ENCODE results near the gene GPI.
"Not testable (repeated sequence)": the region's sequence is repeated elsewhere in the genome, so short reads cannot be mapped to it uniquely, and the experiment has no call there.

GPI gene

DNA sequence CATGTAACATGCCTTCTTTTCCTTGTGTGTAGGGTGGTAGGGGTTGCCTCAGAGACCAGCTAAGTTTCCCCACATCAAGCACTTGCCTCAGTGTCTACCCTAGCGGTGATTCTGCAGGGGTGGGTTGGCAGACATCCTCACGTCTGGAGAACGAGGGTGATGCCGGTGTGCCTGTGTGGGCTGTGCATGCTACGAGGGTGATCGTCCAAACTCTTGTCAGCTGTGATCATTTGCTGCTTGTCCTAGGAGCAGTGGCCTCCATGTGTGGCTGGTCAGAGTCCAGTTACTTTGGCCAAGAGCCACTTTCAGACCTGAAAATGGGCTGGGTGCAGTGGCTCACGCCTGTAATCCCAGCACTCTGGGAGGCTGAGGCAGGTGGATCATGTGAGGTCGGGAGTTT lies 5.1 kb downstream of the GPI start:
- DNase-seq = no peak

DNA sequence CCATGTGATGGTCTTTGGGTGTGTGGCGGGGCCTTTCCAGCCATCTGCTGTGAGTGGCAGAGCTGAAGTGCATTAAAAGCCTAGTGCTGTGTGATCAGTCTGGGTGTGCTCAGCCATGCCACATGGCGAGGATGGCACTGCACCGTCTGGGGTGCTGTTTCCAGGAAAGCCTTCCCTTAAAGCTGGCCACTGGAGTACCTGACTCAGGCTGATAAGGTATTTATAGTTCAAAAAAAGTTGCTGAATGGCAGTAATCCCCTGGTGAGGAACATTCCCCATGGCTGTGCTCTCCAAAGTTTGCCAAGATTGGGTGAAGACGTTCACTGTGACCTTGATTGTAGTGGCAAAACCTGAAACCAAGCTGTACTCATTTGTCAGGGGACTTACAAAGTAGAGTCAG lies 6.0 kb downstream of the GPI start:
- DNase-seq = no peak

DNA sequence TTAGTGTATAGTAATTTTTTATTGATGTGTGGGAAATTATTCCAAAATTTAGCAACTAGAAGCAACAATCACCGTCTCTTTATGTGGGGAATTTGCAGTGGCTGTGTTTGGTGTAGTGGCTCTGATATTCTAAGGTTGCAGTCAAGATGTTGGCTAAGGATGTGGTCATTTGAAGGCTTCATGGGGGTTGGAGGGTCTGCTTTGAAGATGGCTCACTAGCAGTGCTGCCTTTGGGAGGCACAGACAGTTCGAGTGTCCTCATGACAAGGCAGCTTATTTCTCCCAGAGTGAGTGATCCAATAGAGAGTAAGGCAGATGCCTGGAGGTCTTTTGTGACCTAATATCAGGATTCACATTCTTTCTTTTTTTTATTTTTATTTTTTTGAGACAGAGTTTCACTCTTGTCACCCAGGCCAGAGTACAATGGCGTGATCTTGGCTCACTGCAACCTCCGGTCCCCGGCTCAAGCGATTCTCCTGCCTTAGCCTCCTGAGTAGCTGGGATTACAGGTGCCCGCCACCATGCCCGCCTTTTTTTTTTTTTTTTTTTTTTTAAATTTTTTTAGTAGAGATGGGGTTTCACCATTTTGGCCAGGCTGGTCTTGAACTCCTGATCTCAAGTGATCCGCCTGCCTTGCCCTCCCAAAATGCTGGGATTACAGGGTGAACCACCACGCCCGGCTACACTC lies 8.7 kb downstream of the GPI start:
- no peak for DNase-seq

DNA sequence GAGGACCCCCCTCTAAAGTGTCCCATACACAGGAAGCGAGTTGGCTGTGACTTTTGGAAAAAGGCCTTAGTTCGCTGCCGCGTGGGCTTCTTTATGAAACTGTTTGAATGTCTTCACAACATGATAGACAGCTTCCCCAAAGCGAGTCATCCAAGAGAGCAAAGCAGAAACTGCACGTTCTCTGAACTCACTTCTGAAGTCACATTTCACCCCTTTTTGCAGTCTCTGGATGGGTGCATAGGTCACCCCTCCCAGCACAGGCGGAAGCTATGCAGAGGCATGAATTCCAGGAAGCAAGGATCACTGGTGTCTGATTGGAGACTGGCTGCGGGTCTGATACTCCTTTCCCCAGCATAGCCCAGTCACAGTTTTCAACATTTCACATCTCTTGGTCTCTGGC lies 10.6 kb downstream of the GPI start:
- no peak for DNase-seq

DNA sequence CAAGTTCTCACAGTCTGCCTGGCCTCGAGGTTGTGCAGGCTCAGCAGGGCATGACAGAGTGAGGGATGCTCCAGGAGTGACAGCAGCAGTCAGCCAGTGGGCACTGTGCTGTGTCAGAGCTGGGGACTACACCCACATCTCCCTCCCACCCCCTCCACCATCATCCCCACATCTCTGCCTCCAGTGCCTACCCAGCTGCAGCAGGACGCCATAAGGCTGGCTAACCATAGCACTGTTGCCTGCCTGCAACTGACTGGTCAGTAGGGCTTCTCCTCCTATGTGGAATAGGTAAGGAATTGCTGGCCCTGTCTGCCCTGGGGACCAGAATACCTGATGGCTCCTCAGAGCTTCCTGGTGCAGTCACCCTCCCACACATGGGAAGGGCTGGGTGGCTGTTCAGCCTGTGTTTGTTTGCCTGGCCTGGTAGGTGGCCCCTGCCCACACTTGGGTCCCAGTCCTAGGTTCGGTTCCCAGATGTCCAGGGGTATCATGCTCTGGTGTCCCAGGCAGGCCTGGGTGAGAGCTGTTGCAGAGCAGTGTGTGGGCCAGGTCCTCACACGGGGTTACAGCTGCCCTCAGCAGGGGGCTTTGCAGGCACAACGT lies 15.7 kb downstream of the GPI start:
- no peak for DNase-seq

DNA sequence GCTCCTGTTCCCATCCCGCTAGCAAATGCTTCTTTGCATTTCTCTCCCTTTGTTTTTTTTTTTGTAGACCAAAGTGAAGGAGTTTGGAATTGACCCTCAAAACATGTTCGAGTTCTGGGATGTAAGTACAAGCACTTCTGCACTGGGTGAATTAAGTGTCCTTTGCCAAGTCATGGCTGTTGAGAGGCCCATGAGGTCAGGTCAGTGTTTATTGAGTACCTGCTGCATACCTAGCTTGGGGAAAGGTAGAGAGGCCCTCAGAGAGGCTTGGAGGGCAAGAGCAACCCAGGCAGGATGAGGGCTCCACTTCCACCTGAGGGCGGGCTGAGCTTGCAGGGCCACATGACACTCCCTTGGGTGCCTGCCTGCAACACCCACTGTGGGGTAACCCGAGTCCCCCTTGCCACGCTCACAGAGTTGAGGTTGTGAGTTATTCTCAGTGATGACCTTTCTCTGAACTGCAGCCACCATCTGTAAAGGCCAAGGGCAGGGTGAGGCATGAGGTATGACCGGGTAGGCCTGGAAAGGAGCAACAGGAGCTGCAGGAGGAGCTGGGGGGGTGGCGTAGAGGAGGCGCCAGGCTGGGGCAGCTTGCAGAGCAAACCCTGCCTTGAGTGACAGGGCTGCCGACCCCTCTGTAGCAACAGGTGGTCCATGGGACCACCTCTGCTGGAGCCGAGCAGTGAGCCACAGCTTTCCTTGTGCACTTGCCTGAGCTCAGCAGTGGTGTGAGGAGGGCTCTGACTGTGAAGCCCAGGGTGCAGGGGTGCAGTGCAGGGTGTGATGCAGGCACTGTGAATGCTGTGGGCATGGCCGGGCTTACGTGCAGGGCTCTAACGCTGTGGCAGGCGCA lies 16.6 kb downstream of the GPI start:
- DNase-seq = no peak

DNA sequence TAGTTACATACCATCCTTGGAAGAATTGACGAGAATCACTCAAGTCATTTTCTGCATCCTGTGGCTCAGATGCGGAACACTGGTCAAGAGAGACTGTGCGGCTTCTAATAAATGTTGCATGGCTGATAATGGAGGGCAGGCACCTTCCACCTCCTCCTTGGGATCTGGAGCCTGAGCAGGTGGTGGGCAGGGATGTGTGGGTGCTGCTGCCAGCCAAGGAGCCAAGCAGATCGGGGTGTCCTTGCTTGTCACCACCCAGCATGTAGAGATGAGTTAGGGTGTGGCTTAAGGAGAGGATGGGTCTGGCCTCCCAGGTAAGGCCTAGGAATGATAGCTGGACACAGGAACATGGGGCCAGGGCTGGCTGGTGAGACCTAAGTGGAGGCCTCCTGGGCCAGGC lies 17.5 kb downstream of the GPI start:
- no peak for DNase-seq

DNA sequence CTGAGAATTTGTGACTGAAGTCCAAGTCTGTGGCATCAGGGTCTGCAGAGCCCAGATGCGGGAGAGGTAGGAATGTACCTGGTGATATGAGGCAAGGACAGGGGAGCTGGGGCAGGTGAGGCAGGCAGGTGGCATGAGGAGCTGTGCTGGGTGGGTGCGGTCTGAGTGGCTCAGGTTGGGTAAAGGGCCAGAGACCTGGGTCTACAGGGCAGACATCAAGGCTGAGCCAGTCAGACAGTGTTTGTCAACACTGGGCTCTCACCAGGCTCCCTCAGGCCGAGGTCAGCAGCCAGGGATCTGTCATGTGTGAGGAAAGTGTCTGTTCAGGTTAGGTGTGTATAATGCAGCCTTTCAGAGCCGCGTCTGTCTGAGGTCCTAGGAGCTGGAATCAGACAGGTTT lies 18.6 kb downstream of the GPI start:
- DNase-seq = no peak

DNA sequence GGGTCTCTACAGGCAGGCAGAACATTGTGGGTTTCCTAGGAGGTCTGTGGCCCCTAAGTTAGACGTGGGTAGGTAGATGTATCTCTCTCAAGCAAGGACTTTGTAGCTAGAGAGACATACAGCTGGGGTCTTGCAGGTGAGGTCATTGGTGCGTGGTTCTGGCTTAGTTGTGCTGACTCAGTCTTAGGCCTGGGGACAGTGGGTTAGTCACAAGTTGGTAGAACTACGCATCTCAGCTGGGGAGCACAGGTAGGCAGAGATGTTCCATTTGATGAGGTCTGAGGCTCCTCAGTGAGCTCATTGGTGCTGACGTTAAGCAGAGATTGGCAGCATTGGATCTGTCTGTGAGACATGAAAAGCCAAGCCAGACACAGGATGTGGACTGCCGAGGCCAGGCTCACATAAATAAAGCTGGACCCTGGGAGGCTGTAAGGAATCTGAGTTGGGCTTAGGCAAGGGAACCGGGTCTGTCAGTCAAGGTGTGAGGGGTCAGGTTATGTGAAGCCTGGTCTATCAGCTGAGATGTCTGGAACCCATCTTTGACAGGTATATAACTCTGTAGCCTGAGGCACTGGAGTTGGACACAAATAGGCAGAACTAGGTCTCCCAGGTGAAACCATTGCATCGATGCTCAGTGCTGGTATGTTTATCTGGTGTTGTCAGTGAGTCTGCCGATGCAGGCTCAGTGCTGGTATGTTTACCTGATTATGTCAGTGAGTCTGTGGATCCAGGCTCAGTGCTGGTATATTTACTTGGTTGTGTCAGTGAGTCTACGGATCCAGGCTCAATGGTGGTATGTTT lies 21.8 kb downstream of the GPI start:
- DNase-seq = no peak

DNA sequence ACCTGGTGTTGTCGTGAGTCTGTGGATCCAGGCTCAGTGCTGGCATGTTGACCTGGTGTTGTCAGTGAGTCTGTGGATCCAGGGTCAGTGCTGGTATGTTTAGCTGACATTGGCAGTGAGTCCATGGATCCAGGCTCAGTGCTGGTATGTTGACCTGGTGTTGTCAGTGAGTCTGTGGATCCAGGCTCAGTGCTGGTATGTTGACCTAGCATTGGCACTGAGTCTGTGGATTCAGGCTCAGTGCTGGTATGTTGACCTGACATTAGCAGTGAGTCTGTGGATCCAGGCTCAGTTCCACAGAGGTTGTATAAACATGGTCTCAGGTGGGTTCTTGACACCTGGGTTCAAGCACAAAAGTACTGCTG lies 22.4 kb downstream of the GPI start:
- DNase-seq = no peak

DNA sequence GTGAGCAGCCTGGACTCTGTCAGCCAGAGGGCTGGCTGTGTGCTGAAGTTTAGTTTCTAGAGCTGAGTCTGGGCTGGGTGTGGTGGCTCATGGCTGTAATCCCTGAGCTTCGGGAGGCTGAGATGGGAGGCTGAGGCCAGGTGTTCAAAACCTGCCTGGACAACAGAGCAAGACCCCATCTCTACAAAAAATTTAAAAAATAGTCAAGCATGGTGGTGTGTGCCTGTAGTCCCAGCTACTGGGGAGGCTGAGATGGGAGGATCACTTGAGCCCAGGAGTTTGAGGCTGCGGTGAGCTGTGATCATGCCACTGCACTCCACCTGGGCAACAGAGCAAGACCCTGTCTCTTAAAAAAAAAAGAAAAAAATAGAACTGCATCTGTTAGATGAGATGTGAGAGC lies 23.7 kb downstream of the GPI start:
- DNase-seq = not testable (repeated sequence)

DNA sequence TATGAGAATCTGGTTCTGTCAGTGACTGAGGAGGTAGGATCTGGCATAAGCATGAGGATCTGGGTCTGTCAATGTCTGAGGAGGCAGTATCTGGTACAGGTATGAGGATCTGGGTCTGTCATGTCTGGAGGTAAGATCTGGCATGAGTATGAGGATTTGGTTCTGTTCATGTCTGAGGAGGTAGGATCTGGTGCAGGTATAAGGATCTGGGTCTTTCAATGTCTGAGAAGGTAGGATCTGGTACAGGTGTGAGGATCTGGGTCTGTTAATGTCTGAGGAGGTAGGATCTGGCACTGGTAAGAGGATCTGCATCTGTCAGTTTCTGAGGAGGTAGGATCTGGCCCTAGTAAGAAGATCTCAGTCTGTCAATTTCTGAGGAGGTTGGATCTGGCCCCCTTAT lies 26.8 kb downstream of the GPI start:
- DNase-seq = no peak

DNA sequence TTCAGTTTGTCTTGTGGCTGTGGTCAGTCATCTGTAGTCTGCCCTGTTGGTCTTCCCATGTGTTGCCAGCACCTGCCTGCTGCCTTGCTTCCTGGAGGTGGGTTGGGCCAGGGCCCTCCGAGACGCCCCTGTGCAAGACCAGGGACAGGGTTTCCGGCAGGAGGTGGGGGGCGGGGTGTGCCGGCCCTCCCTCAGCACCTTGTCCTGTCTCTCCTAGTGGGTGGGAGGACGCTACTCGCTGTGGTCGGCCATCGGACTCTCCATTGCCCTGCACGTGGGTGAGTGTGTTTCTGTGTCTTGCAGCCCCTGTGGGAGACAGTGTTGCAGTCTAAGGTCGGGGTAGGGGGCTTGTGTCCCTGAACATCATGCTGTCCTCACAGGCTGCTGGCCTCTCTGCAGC lies 28.0 kb downstream of the GPI start:
- DNase-seq = no peak

DNA sequence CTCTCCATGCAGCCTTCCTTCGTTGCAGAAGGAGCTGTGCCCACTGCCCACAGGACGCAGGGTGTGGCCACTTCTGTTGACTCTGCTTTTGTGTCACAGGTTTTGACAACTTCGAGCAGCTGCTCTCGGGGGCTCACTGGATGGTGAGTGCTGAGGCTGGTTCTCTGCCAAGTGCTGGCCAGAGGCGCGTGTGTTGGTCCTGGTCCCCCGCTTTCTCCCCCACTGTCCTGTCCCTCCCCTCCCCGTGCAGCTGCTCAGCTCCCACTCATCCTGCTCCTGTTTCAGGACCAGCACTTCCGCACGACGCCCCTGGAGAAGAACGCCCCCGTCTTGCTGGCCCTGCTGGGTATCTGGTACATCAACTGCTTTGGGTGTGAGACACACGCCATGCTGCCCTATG lies 28.6 kb downstream of the GPI start:
- no peak for DNase-seq

DNA sequence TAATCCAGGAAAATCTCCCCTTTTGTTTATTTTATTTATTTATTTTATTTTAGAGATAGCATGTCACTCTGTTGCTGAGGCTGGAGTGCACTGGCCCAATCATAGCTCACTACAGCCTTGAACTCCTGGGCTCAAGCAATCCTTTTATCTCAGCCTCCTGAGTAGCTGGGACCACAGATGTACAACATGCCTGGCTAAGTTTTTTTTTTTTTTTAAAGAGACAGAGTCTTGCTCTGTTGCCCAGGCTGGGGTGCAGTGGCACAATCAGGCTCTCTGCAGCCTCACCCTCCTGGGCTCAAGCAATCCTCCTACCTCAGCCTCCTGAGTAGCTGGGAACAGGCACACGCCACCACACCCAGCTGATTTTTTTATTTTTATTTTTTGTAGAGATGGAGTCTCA lies 32.9 kb downstream of the GPI start:
- no peak for DNase-seq

DNA sequence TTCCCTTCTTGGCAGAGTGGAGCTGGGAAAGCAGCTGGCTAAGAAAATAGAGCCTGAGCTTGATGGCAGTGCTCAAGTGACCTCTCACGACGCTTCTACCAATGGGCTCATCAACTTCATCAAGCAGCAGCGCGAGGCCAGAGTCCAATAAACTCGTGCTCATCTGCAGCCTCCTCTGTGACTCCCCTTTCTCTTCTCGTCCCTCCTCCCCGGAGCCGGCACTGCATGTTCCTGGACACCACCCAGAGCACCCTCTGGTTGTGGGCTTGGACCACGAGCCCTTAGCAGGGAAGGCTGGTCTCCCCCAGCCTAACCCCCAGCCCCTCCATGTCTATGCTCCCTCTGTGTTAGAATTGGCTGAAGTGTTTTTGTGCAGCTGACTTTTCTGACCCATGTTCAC lies 34.9 kb downstream of the GPI start:
- DNase-seq = no peak

DNA sequence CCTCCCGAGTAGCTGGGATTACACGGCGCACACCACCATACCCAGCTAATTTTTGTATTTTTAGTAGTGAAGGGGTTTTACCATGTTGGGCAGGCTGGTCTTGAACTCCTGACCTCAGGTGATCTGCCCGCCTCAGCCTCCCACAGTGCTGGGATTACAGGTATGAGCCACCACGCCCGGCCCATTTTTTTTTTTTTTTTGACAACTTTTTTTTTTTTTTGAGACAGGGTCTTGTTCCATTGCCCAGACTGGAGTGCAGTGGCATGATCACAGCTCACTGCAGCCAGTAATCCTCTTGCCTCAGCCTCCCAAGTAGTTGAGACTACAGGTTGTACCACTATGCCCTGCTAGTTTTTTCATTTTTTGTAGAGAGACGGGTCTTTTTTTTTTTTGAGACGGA lies 35.8 kb downstream of the GPI start:
- DNase-seq = not testable (repeated sequence)

DNA sequence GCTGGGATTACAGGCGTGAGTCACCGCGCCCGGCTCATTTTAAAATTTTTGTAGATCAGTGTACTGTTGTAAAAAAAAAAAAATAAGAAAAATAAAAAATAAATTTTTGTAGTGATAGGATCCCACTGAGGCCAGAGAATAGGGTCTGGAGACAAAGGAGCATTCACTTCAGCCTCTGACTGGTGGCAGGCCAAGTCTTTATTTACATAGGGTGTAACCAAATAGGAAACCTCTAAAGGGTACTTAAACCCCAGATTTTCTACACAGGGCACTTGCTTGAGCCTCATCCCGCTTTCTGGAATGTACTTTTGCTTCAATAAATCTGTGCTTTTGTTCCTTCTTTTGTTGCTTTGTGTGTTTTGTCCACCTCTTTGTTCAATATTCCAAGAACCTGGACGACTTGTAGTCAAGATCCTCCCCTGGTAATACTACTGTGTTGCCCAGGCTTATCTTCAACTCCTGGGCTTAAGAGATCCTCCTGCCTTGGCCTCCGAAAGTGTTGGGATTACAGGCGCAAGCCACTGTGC lies 37.1 kb downstream of the GPI start:
- DNase-seq = no peak

DNA sequence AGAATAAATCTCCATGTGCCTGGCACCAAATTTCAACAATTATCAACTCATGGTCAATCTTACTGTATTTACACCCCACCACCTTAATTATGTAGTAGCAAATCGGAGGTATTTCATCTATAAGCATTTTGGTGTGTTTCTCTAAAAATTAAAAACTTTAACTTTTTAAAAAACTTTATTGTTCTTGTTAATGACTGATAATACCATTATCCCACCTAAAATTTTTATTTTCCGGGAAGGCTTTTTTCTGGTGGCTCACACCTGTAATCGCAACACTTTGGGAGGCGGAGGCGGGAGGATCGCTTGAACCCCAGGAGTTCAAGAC lies 38.8 kb downstream of the GPI start:
- DNase-seq = no peak

DNA sequence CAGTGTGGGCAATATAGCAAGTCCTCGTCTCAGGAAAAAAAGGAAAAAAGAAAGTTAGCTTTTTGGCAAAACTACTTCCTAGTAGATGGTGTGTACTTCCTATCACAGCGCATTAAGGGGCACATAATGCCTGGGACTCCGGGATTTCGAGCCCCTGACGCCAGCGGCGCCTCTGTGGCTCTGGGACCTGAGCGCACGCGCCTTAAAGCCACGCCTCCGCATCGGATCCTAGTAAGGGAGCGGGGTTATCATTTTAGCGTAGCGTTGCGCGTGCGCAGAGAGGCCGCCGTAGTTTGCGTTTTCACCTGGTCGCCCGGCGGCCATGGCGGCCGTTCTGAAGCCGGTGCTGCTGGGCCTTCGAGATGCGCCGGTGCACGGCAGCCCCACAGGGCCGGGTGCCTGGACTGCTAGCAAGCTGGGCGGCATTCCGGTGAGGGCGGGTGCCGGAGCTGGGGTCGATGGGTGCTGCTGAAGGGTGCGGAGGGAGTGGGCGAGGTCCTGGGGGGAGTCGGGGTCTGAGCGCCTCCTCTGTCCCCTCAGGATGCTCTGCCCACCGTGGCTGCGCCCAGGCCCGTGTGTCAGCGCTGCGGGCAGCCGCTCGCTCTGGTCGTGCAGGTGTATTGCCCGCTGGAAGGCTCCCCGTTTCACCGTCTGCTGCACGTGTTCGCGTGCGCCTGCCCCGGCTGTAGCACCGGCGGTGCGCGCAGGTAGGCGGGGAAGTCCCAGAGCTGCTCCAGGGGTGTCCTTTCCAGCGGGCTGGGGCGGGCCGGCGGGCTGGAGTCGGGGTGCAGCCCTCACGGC lies 39.3 kb downstream of the GPI start, which contains the start of gene PDCD2L:
Gene PDCD2L, plus strand, starts transcription at position 291 of the 801 bp plus-strand sequence. Its CDS starts 32 bp downstream, at position 323.
- peak; percentile 83 to 90 (median 86) for DNase-seq

DNA sequence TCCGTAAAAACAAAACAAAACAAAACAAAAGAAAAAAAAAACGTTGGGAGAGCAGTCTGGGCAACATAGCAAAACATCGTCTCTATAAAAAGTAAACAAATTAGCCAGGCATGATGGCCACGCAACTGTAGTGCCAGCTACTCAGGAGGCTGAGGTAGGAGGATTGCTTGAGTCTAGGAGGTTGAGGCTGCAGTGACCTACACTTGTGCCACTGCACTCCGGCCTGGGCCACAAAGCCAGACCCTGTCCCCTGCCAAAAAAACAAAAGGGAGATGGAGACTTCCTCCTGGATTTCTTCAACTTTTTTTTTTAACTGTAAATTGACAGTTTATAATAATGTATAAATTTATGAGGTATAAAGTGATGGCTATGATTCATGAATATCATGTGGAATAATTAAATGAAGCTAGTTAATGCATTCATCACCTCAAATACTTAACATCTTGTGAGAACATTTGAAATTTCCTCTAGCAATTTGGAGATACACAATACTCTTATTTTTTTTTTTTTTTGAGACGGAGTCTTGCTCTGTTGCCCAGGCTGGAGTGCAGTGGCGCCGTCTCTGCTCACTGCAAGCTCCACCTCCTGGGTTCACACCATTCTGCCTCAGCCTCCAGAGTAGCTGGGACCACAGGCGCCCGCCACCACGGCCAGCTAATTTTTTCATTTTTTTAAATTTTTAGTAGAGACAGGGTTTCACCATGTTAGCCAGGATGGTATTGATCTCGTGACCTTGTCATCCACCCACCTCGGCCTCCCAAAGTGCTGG lies 41.1 kb downstream of the GPI start:
- no peak for DNase-seq

DNA sequence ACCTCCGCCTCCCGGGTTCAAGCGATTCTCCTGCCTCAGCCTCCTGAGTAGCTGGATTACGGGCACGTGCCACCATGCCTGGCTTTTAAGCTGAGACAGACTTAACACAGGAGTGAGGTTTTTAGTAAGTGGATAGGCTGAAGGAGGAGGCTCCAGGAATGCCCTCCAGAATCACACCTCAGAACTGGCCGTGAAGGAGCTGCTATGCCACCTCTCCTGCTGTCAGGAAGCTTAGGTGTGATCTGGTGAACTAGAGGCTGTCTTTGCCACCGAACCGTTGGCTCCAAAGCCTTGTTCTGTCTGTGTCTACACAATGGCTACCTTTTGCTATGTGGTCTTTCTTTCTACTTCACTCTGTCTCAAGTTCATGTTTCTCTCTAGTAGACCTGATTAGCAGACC lies 43.4 kb downstream of the GPI start:
- no peak for DNase-seq
